ENCODE results near the gene ZNF584.

DNA sequence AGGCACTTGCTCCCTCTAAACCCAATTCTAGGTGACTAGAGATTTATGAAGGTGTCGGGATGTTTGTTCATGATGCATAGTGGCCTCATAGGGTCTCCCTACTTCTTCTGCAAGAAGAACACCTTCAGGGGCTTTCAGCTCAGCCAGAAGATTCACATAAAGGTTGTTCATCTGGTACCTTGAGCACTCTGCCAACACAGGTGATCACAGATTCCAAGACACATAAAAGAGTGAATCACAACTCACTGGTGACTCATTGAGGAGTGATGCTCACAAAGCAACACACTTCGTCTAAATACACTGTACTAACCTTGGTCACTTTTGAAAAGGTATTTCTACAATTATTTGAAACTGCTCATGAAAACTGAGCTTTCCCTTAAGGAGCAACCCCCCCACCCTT lies 51.6 kb downstream of the ZNF584 start:
- TF ChIP-seq, protein P1, sequence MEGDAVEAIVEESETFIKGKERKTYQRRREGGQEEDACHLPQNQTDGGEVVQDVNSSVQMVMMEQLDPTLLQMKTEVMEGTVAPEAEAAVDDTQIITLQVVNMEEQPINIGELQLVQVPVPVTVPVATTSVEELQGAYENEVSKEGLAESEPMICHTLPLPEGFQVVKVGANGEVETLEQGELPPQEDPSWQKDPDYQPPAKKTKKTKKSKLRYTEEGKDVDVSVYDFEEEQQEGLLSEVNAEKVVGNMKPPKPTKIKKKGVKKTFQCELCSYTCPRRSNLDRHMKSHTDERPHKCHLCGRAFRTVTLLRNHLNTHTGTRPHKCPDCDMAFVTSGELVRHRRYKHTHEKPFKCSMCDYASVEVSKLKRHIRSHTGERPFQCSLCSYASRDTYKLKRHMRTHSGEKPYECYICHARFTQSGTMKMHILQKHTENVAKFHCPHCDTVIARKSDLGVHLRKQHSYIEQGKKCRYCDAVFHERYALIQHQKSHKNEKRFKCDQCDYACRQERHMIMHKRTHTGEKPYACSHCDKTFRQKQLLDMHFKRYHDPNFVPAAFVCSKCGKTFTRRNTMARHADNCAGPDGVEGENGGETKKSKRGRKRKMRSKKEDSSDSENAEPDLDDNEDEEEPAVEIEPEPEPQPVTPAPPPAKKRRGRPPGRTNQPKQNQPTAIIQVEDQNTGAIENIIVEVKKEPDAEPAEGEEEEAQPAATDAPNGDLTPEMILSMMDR (IDR thresholded peaks at IDR 0.05), result no peak
- TF ChIP-seq POLR2A (IDR thresholded peaks at IDR 0.05), result no peak
- TF ChIP-seq POLR2AphosphoS5 (IDR thresholded peaks at IDR 0.05; ENCODE audit: insufficient read depth in 1 of 2, low read depth in 1 of 2), result no peak

Data from vagina (tissue), 2 donors.